Activated CD8-positive, alpha-beta memory T cell treated with anti-CD3 and anti-CD28 coated beads, Interleukin-2, amount 50 U/mL, for 48 hours (primary cell): Measurements from ENCODE around the gene EHMT1.
A peak's percentile ranks its signal among the peaks of the same experiment; 100 is the strongest.
"Not testable (repeated sequence)": the region's sequence is repeated elsewhere in the genome, so short reads cannot be mapped to it uniquely, and the experiment has no call there.

Source experiments
- DNase-seq: peaks from one replicate; pipeline ENCODE4 v3.0.0-alpha.2; 2020

Gene EHMT1

GRCh38 chr9:137878146-137878941 lies 259.5 kb downstream of the EHMT1 start:
- peak; percentile 73 for DNase-seq

GRCh38 chr9:137879052-137879451 lies 260.2 kb downstream of the EHMT1 start:
- DNase-seq, result no peak

GRCh38 chr9:137879566-137880150 lies 260.9 kb downstream of the EHMT1 start:
- no peak for DNase-seq

- DNase-seq, result no peak
Observed at GRCh38 chr9:137880160-137880975, 261.6 kb downstream of the EHMT1 start.

GRCh38 chr9:137880976-137881530 lies 262.2 kb downstream of the EHMT1 start:
- DNase-seq, result no peak

- DNase-seq, result no peak
Observed at GRCh38 chr9:137881591-137882505, 263.0 kb downstream of the EHMT1 start.

GRCh38 chr9:137882506-137882821 lies 263.7 kb downstream of the EHMT1 start:
- DNase-seq, result no peak

GRCh38 chr9:137883977-137884376 lies 265.2 kb downstream of the EHMT1 start:
- DNase-seq, result not testable (repeated sequence)

- DNase-seq, result peak; percentile 68
Observed at GRCh38 chr9:137884547-137884946, 265.7 kb downstream of the EHMT1 start.

- DNase-seq, result not testable (repeated sequence)
Observed at GRCh38 chr9:137885121-137885520, 266.3 kb downstream of the EHMT1 start.
